Gastrocnemius medialis (tissue), 4 donors: ENCODE data around the gene SLC2A14. TPM values are rescaled to one million over a fixed set of nuclear protein-coding genes. Genes with fewer than 3 reads are reported as not detected.
"Not testable (repeated sequence)": the region's sequence is repeated elsewhere in the genome, so short reads cannot be mapped to it uniquely, and the experiment has no call there.

ENCODE experiments used
- ATAC-seq, 2 donors: fragments of 150-250 bp; one replicate each; pipeline ENCODE4 v1.9.1; 2016
- DNase-seq, 2 donors: peaks; one replicate each; pipeline ENCODE4 v3.0.0-alpha.2; 2019
- H3K27ac ChIP-seq, 4 donors: fragments of 200-600 bp; sonication (generic); 1 replicate in 1 of 4; 2 replicates in 3 of 4; pipeline ENCODE4 v1.5.1; 2016 to 2018; ENCODE audit warnings: mild to moderate bottlenecking in 2 of 4, moderate library complexity in 1 of 4
- H3K27me3 ChIP-seq, 3 donors: fragments of 200-600 bp; sonication (generic) in 2 of 3; 1 replicate in 1 of 3; 2 replicates in 2 of 3; pipeline versions ENCODE4 v1.5.1 to v1.6.0; 2016 to 2019; ENCODE audit warnings: mild to moderate bottlenecking in 1 of 3, moderate library complexity in 1 of 3
- H3K36me3 ChIP-seq, 2 donors: fragments of 200-600 bp; sonication (generic) in 1 of 2; one replicate each; pipeline ENCODE4 v1.5.1; 2017 to 2018
- H3K4me1 ChIP-seq, 2 donors: fragments of 200-600 bp; sonication (generic) in 1 of 2; one replicate each; pipeline ENCODE4 v1.5.1; 2016 to 2017; ENCODE audit warnings: mild to moderate bottlenecking in 2 of 2
- H3K4me3 ChIP-seq, 4 donors: fragments of 200-600 bp; sonication (generic) in 3 of 4; 1 replicate in 1 of 4; 2 replicates in 3 of 4; pipeline ENCODE4 v1.5.1; 2016 to 2019; ENCODE audit warnings: mild to moderate bottlenecking in 2 of 4
- H3K9me3 ChIP-seq, 3 donors: fragments of 200-600 bp; sonication (generic) in 2 of 3; 1 replicate in 1 of 3; 2 replicates in 2 of 3; pipeline ENCODE4 v1.5.1; 2016 to 2019
- CTCF ChIP-seq, 5 experiments: fragments of 450-650 bp in 3 of 5; fragments of 200-600 bp in 2 of 5; sonication (generic) in 2 of 5; IDR thresholded peaks in 4 of 5; conservative IDR thresholded peaks in 1 of 5; 1 replicate in 4 of 5; 2 replicates in 1 of 5; pipeline ENCODE4 v1.5.1; 2016 to 2019; ENCODE audit warnings: antibody characterized with exemption in 5 of 5, mild to moderate bottlenecking in 3 of 5, moderate library complexity in 3 of 5
- POLR2A ChIP-seq, 2 donors: fragments of 450-650 bp; IDR thresholded peaks; one replicate each; pipeline ENCODE4 v1.6.1; 2017; ENCODE audit warnings: antibody characterized with exemption in 2 of 2, mild to moderate bottlenecking in 2 of 2, moderate library complexity in 2 of 2
- in situ Hi-C, 4 donors: fragments of 200-750 bp; cut with MboI; loops; one replicate each; pipeline versions ENCODE4 v1.15.0 to v1.8.0; 2017; ENCODE audit warnings: low sequenced_read_pairs in 4 of 4
- intact Hi-C: fragments of 100-400 bp; cut with DNase I; formaldehyde crosslinking; loops from one replicate; pipeline ENCODE4 v1.15.1; 2023; ENCODE audit warnings: low total_unique reads
- total RNA-seq, 4 donors: library from RNA; depleted of rRNA; stranded (reverse); fragments of >200 nt; gene quantifications; one replicate each; pipeline versions ENCODE4 v1.1.0 to v1.2.3, GENCODE V29; 2016

The SLC2A14 gene
- total RNA-seq, 4 donors from 2014 or later: not detected

- intact Hi-C loops (no loop called here), in situ Hi-C loops (loop anchor here (5.0 to 10.0 kb wide), 2 partner anchors 138 to 141 kb away; no protein-coding TSS in a partner anchor)
- ATAC-seq (no peak), DNase-seq (no peak)
- H3K4me1 ChIP-seq: no peaks in the 10 kb centered on the region
- TF ChIP-seq CTCF (IDR thresholded peaks at IDR 0.05 in 4 of 5, conservative IDR thresholded peaks at IDR 0.05 in 1 of 5) (no peak), POLR2A (IDR thresholded peaks at IDR 0.05) (no peak)
- H3K36me3 ChIP-seq: no peaks in the 10 kb centered on the region
- no peaks in the 10 kb centered on the region for H3K9me3 ChIP-seq
- H3K27ac ChIP-seq: no peak overlapping the region
- no peak overlapping the region for H3K4me3 ChIP-seq
- H3K27me3 ChIP-seq: no peaks in the 10 kb centered on the region
These were observed 16.2 kb downstream of the SLC2A14 start for GRCh38 chr12:7856516-7856915.

- in situ Hi-C loops: loop anchor here in 2 of 4 donors (10.0 kb wide), 1 partner anchor 141 kb away; no protein-coding TSS in a partner anchor
These were observed 19.2 kb downstream of the SLC2A14 start for GRCh38 chr12:7853557-7853956.

GRCh38 chr12:7851622-7852081 lies 21.1 kb downstream of the SLC2A14 start:
- H3K27ac ChIP-seq, DNase-seq, intact Hi-C loops, H3K4me3 ChIP-seq, H3K27me3 ChIP-seq, ATAC-seq, H3K4me1 ChIP-seq, H3K36me3 ChIP-seq, H3K9me3 ChIP-seq: not testable (repeated sequence)
- in situ Hi-C loops: loop anchor here in 2 of 4 donors (10.0 kb wide), 1 partner anchor 143 kb away; no protein-coding TSS in a partner anchor

More at GRCh38 chr12:7853557-7853956, 19.2 kb downstream of the SLC2A14 start:
- TF ChIP-seq CTCF (IDR thresholded peaks at IDR 0.05 in 4 of 5, conservative IDR thresholded peaks at IDR 0.05 in 1 of 5) (no peak), POLR2A (IDR thresholded peaks at IDR 0.05) (no peak)
- DNase-seq (no peak), ATAC-seq (no peak)
- Histone ChIP-seq H3K27me3 (peaks cover 0 to 7% (median 0%) of the 10 kb centered on the region in 3 donors), H3K36me3 (no peaks in the 10 kb centered on the region), H3K27ac (no peak overlapping the region), H3K4me3 (no peak overlapping the region), H3K4me1 (no peaks in the 10 kb centered on the region), H3K9me3 (no peaks in the 10 kb centered on the region)
- intact Hi-C loops: no loop called here

- DNase-seq, H3K4me1 ChIP-seq, H3K27me3 ChIP-seq, intact Hi-C loops, H3K36me3 ChIP-seq, H3K27ac ChIP-seq, ATAC-seq, H3K4me3 ChIP-seq, H3K9me3 ChIP-seq: not testable (repeated sequence)
- in situ Hi-C loops: loop anchor here in 2 of 4 donors (10.0 kb wide), 1 partner anchor 145 kb away; no protein-coding TSS in a partner anchor
These were observed 22.6 kb downstream of the SLC2A14 start for GRCh38 chr12:7850099-7850498.

- DNase-seq, in situ Hi-C loops, H3K4me3 ChIP-seq, intact Hi-C loops, H3K36me3 ChIP-seq, H3K9me3 ChIP-seq, H3K4me1 ChIP-seq, ATAC-seq, H3K27ac ChIP-seq, H3K27me3 ChIP-seq: not testable (repeated sequence)
These were observed 24.7 kb downstream of the SLC2A14 start for GRCh38 chr12:7848098-7848422.

GRCh38 chr12:7847226-7848097 lies 25.3 kb downstream of the SLC2A14 start:
- ATAC-seq, H3K27ac ChIP-seq, intact Hi-C loops, DNase-seq, H3K4me1 ChIP-seq, H3K36me3 ChIP-seq, H3K9me3 ChIP-seq, H3K27me3 ChIP-seq, in situ Hi-C loops, H3K4me3 ChIP-seq: not testable (repeated sequence)
